Upper lobe of right lung (tissue), 1 donor: ENCODE data around the gene USF3. TPM values are rescaled to one million over a fixed set of nuclear protein-coding genes. Genes with fewer than 3 reads are reported as not detected.
A peak's percentile ranks its signal among the peaks of the same experiment; 100 is the strongest.

Experiments
- ATAC-seq: fragments of 200-7000 bp; cut with Tn5 transposase; one replicate; pipeline ENCODE4 v1.9.1; 2020; ENCODE audit warnings: mild to moderate bottlenecking, moderate library complexity
- DNase-seq: peaks from one replicate; pipeline ENCODE4 v3.0.0-alpha.2; 2020
- H3K27ac ChIP-seq: fragments of 200-600 bp; one replicate; pipeline ENCODE4 v1.8.0; 2022
- H3K27me3 ChIP-seq: fragments of 200-600 bp; one replicate; pipeline ENCODE4 v1.8.0; 2022; ENCODE audit warnings: mild to moderate bottlenecking
- H3K36me3 ChIP-seq: fragments of 200-600 bp; one replicate; pipeline ENCODE4 v1.8.0; 2022
- H3K4me1 ChIP-seq: fragments of 200-600 bp; one replicate; pipeline ENCODE4 v1.8.0; 2022
- H3K4me3 ChIP-seq: fragments of 200-600 bp; one replicate; pipeline ENCODE4 v1.8.0; 2022; ENCODE audit warnings: mild to moderate bottlenecking
- H3K9me3 ChIP-seq: fragments of 200-600 bp; one replicate; pipeline ENCODE4 v1.8.0; 2022
- CTCF ChIP-seq: fragments of 200-600 bp; IDR thresholded peaks from one replicate; pipeline ENCODE4 v1.8.0; 2022; ENCODE audit warnings: antibody characterized with exemption
- intact Hi-C: fragments of 100-400 bp; cut with DNase I; formaldehyde crosslinking; loops from one replicate; pipeline ENCODE4 v1.11.0; 2022
- total RNA-seq: library from RNA; stranded (reverse); fragmentation: NEBNext Ultra II Directional; extraction: Animal tissue kit (Norgen Biotek cat#: 25700); gene quantifications from one replicate; pipeline ENCODE4 v1.2.1, GENCODE V29; 2021
- donor health status: DM: no; HTN: yes; CAD: no; lungs with severe emphysema.

Gene USF3
- total RNA-seq, 1 donor from 2014 or later: 22.2 TPM

GRCh38 chr3:113696658-113697499 is 437 bp upstream of the USF3 start:
- H3K27me3 ChIP-seq: no peaks in the 10 kb centered on the region
- no peaks in the 10 kb centered on the region for H3K36me3 ChIP-seq
- peak overlapping the region; percentile 98 for H3K27ac ChIP-seq
- H3K4me1 ChIP-seq: peaks cover 29% of the 10 kb centered on the region
- no peaks in the 10 kb centered on the region for H3K9me3 ChIP-seq
- ATAC-seq (peak; percentile 98), DNase-seq (peak; percentile 99)
- intact Hi-C loops: no loop called here
- TF ChIP-seq CTCF: peak; percentile 20
- H3K4me3 ChIP-seq: peak overlapping the region; percentile 65

GRCh38 chr3:113695431-113695785 is 1.0 kb downstream of the USF3 start:
- H3K9me3 ChIP-seq: no peaks in the 10 kb centered on the region
- H3K27me3 ChIP-seq: no peaks in the 10 kb centered on the region
- peak overlapping the region; percentile 98 for H3K27ac ChIP-seq
- DNase-seq (no peak), ATAC-seq (no peak)
- intact Hi-C loops: no loop called here
- no peaks in the 10 kb centered on the region for H3K36me3 ChIP-seq
- H3K4me3 ChIP-seq: peak overlapping the region; percentile 65
- TF ChIP-seq CTCF: no peak
- peaks cover 29% of the 10 kb centered on the region for H3K4me1 ChIP-seq

- ATAC-seq: no peak
- no peak overlapping the region for H3K27ac ChIP-seq
Measured at GRCh38 chr3:113690482-113690881, 6.0 kb downstream of the USF3 start.

GRCh38 chr3:113685956-113686721 is 10.3 kb downstream of the USF3 start:
- DNase-seq: no peak

More at GRCh38 chr3:113690482-113690881, 6.0 kb downstream of the USF3 start:
- Histone ChIP-seq H3K9me3 (no peaks in the 10 kb centered on the region), H3K27me3 (no peaks in the 10 kb centered on the region), H3K4me3 (no peak overlapping the region), H3K4me1 (peaks cover 22% of the 10 kb centered on the region), H3K36me3 (no peaks in the 10 kb centered on the region)
- intact Hi-C loops: no loop called here
- DNase-seq: no peak
- no peak for TF ChIP-seq CTCF

GRCh38 chr3:113685124-113685523 is 11.3 kb downstream of the USF3 start:
- Histone ChIP-seq H3K9me3 (no peaks in the 10 kb centered on the region), H3K27ac (no peak overlapping the region), H3K4me1 (peaks cover 10% of the 10 kb centered on the region), H3K27me3 (no peaks in the 10 kb centered on the region), H3K36me3 (no peaks in the 10 kb centered on the region), H3K4me3 (no peak overlapping the region)
- no peak for TF ChIP-seq CTCF
- no peak for ATAC-seq
- intact Hi-C loops: no loop called here
- DNase-seq: no peak

More at GRCh38 chr3:113685956-113686721, 10.3 kb downstream of the USF3 start:
- Histone ChIP-seq H3K9me3 (no peaks in the 10 kb centered on the region), H3K4me1 (peaks cover 10% of the 10 kb centered on the region), H3K27me3 (no peaks in the 10 kb centered on the region), H3K4me3 (no peak overlapping the region), H3K27ac (no peak overlapping the region), H3K36me3 (no peaks in the 10 kb centered on the region)
- ATAC-seq: peak; percentile 74
- TF ChIP-seq CTCF: no peak
- intact Hi-C loops: no loop called here
